HG02678 (cell line): ENCODE data around the gene RPL37A.

Source experiments
- ATAC-seq: cut with Tn5 transposase; IDR thresholded peaks from one replicate; pipeline ENCODE4 v1.9.1; 2021; ENCODE audit warnings: mild to moderate bottlenecking, moderate library complexity; ENCODE audit not compliant: unreplicated experiment

Gene RPL37A

DNA sequence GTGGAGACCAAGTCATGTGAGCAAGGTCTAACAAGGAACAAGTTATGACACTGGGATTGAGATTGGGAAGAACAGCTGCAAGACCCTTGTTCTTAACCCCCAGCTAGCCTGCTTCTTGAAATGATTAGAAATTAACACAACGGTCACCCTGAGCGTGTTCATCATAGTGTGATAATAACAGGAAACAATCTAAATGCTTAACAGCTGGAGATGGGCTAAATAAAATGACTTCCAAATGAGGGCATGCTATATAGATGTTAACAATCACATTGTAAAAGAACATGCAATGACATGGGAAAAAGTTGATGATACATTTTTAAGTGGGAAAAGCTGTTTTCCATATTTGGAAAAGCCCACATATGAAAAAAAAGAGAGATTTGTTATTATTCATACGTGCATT, 47.6 kb downstream of the RPL37A start:
- no peak for ATAC-seq

DNA sequence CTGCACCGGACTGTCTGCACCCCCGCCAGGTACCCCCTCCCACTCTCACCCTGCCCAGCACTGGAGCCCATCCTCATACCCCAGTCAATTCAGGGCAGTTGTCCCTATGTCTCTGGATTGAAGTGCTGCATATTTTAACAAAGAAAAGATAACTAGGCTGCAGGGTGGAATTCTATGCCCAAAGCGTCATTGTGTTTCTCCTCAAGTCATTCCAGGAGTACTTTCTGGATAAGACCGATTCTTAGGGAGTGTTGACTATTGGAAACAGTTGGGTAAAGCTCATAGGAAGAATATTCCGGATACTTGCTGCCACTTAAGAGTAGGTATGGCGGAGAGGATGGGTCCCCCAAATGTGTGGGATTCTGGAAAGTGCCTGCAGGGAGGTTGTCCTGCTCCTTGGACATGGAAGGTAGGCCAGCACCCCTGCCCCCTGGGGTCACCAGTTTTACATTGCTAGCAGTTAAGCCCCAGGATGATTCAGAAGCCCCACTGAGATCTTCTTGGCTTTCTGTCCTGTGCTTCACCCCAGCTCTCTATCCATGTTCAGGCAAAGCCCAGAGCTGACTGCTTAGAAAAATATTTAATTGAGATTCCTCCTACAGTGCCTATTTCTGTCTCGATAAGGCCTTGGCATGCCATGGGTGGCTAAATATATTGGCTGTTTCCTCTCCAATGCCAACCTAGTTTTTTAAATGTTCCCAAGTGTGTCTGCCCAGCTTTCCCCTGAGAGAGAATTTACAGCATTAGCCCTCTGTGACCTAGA, 48.2 kb downstream of the RPL37A start:
- no peak for ATAC-seq

- ATAC-seq: no peak
Measured at GRCh38 chr2:216548901-216549331, 50.3 kb downstream of the RPL37A start.

- no peak for ATAC-seq
Measured at GRCh38 chr2:216549926-216550690, 51.5 kb downstream of the RPL37A start.

DNA sequence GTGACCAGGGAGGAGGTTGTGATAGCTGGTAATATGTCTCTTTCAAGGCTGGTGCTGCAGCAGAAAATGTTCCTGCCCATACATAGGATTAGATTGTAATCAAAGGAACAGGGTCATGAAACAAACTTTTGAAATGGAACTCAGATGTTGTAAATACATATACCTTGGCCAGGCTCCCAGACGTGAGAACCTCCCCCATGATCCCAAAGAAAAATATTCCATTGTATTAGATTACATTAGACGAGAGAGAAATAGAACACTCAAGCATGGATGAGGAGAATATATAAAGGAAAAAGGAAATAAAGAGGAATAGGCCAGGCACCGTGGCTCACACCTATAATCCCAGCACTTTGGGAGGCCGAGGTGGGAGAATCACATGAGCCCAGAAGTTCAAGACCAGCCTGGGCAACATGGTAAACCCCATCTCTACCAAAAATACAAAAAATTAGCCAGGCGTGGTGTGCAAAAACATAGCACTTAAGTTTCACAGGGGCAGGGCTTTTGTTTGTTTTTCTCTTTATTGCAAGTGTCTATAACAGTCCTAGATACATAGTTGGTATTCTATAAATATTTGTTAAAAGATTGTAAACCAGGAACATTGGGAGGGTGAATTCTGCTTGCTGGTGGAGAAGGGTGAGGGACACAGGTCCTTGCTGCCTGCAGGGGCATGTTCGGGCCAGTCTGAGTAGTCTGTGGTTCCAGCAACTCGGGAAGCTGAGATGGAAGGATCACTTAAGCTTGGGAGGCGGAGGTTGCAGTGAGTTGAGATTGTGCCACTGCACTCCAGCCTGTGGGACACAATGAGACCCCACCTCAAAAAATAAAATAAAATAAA, 52.8 kb downstream of the RPL37A start:
- ATAC-seq: no peak

DNA sequence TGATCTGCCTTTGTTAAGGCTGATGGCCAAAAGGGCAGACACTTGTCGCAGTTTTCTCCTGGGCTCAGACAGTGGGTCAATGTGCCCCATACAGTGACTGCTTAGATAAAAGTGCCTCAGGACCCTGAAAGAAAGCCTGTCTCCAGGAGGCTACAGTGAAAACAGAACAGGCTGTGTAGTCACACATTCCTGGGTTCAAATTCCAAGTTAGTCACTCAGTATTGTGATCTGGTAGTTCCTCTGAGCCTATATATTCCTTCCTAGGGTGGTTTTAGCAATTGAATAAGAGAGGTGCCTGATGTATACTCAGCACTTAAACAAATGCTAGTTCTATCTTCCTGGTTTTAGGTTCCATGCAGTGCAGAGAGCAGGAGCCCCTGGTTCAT, 54.4 kb downstream of the RPL37A start:
- no peak for ATAC-seq
